ENCODE measurements around the gene ELMO1.

ELMO1 gene

DNA sequence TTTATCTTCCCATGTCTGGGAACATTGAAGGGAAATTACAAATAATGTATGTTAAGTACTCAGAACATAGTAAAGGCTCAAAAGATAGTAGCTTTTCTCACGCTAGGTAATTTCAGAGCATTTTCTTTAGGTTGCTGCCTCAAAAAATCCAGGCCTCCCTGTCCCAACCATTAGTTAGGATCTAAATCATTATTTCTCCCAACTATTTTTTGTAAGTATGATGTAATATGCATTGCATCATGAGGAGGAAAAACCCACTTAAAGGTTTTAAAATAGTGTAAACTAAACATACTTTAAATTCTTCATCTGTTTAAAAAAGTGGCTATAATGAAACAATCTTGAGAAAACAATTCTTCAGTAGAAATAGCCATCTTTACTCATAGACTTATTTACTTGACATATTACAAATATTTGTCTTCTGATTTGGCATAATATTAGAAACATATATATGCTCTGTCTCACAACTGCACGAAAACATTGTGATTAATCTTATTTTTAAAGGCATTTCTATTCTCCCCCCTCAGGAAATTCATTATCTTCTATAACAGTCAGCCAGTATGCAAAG is 329.3 kb downstream of the ELMO1 start:
- no peak for DNase-seq (ENCODE audit: low read depth)

DNA sequence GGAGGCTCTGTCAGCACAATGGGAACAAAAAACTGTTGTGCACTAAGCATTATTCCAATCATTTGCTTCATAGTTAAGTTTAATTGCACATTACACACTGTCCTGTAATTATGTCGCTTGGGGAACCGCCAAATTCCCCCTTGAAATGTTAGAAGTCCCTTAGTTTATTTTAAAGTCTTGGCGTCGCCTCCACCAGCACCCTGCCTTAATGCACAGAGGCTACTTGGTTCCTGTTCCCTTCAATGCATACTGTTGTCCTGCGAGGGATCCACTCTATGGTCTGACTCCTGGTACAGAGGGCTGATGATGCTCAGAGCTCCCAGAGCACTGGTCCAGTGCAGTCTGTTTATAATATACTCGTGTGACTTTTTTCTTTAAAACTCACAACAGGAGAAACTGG is 330.7 kb downstream of the ELMO1 start:
- DNase-seq (ENCODE audit: low read depth): no peak

DNA sequence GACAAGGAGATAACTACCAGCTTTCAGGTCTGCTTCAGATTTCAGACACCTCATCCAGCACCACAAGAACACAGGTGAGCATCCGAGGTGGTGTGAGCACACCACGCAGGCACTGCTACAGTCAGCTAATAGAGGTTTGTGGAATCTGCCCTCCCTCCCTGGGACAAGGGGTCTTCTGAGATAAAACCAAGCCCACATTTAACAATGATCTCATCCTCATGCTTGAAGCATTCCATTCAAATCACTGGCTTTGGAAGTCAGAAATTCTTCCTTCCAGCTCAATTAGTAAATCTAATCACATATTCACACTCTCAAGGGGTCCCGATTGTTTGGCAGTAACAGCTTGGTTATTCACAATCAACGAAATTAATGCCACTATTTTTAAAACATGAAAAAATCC is 331.4 kb downstream of the ELMO1 start:
- no peak for DNase-seq (ENCODE audit: low read depth)

DNA sequence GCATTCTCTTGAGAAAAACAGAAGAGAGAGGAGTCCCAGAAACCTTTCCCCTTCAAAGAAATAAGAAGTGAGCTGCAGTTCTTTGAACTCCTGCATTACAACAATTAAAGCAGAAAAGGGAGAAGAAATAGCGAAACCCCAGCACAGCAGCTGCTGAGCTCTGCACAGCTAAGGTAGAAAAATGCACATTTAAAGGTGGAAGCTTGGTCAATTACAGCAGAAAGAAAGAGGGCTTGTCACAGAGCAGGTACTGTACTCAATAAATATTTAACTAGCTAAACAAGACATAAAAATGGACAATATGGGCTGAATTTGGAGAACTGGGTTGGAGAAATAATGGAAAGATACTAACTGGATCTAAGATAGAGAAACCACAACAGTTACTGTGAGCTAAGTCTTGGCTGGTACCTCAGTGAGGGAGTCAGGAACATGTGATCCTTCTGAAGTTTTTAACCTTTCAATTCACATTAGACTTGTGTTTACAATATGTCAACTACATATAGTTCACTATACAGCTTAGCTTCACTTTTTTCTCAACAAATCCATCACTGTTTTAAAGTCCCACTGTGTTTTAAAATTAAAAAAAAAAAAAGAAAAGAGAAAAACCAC is 332.5 kb downstream of the ELMO1 start:
- no peak for DNase-seq (ENCODE audit: low read depth)

DNA sequence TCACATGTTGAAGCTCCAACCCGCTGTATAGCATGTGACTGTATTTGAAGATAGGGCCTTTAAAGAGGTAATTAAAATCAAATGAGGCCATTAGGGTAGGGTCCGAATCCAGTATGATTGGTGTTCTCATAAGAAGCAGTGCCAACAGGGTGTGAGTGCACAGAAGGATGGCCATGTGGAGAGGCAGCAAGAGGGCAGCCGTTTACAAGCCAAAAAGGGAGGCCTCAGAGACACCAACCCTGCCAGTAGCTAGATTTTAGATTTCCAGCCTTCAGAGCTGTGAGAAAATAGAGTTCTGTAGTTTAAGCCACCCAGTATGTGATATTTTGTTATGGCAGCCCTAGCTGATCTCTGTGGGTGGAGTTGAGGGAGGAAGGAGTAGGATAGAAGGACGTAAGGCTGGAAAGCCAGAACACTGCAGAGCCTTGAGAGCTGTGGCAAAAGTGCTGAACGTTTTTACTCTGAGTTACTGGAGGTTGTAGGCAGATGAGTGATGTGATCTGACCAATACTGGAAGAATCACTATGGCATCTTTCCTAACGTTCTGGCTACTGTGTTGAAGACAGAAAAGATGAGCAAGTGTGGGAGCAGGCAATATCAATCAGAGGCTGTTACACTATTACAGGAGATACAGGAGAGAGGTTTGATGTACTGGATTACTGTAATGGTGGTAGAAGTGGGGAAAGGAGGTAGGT is 334.9 kb downstream of the ELMO1 start:
- no peak for DNase-seq (ENCODE audit: low read depth)

DNA sequence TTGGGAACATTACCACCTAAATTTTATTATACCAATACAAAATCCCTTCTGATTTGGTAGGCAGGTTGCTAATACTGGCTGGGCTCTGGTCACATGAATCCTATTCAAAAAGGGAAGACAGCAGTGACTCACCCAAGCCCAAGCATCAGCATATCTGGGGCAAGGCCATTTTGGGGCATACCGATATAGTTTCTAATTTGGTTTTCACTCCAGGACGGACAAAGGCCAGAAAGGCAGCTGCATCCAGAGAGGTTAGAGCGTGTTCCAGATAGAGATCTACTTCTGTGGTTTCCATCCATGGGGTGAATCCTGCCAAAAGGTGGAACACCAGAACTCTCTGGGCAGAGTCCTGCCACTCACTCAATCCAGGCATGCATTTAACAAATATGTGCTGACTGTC is 335.8 kb downstream of the ELMO1 start:
- no peak for DNase-seq (ENCODE audit: low read depth)

DNA sequence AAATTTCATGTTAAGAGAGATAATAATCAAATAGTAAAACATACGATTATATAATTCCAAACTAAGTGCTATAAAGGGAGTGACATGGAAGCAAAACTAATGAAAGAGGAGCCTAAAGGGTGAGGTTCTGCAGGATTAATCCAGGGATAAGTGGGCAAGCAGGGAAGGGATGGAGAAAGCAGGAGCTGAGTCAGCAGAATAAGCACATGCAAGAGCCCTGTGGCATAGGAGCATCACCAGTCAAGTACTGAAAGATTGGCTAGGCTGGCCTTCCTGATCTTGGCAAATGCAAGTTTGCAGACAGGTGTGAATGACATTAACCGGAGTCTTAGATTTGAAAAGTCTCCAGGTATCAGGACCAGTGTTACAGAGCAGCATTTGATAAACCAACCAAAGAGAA is 336.4 kb downstream of the ELMO1 start:
- DNase-seq (ENCODE audit: low read depth): no peak

DNA sequence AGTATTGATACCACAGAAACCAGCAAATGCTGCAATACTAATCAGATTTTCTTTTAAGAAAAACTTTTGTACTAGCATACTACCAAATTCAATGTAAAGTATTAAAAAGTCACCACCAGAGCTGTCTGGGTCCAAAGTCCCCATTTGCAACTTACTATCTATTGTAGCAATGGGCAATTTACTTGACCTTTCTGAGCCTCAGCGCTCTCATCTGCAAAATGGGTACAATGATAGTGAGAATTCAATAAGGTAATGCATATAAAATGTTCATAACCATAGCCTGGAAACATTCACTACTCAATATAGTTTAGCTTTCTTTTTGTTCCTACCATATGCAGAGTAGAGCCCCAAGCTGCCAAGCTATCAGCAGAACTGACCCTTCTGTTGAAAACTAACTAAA is 337.2 kb downstream of the ELMO1 start:
- DNase-seq (ENCODE audit: low read depth): no peak

DNA sequence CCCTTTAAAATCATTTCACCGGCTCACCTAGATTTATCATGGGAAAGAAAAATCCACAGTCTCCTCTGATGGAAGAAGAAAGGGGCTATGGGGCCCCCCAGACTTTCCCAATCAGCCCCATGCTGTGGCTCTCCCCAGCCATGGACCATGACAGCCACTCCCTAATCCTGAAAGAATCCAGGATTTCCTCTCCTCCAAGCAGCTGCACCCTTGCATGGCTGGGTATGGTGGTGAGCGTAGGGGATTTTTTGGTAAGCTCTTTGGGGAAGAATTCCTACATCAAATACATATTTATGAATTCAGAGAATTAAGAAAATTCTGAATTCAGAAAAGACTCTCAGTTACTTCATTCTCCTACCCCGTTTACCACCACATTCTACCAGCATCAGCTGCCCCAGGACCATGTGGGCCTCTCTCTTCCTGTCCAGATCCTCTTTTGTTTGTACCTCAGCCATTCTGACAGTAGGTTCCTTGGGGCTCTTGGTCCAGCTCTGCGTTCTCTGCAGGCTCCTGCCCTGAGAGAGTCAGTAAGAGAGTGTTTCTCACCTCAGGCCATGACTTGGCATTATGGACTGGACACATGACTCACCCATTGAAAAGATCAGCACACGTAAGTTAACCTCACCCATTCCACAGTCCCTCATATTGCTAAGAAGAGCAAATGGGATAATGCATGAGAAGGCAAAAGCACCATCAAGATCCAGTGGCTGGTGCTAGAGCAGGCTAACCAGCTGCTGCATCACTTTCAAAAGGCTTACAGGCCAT is 337.8 kb downstream of the ELMO1 start:
- DNase-seq (ENCODE audit: low read depth): no peak

DNA sequence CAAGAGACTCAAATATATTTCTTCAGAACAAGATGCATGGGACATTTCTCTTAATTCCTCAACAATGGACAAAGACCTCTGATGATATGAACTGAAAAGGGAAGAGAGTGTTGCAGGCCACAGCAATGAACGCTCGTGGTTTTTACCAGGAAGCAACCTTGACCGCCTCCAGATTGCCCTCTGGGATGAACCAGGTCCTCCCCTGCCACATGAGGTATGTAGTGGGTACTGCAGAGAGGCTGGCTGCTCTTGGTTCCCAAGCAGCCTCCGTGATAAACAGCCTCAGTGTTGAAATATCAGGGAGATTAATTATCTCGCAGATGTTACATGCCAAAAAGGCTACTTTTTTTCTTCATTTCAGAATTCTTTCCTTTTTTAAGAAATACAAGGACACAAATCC is 338.8 kb downstream of the ELMO1 start:
- DNase-seq (ENCODE audit: low read depth): no peak

DNA sequence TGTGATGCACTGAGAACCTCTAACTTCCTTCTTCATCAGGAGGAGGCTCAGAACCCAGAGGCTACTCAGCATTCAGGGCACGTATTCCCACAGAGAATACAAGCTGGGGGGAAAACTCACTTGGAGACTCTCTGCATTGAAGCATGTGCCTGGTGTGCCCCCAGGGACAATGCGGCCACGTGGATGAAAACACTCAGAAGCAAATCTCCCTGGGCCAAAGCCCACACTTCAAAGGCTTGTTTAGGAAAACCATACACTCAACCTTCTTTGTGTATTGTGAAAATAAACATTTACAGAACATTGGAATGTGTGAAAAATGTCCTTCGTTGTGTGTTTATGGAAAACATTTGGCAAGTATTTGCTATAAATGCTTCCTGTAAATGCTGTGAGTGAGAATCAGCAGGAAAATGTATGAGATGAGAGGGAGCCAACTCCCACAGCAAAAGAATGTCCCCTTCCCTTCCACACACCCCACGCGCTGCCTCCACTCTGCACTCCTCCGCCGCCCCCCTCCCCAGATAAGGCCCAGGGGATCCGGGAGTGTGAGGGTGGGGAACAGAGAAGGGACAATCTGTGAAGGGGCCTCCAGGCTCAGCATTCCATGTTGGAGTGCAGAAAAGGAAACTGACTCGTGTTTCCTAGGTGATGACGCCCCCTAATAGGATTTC is 339.5 kb downstream of the ELMO1 start:
- no peak for DNase-seq (ENCODE audit: low read depth)

DNA sequence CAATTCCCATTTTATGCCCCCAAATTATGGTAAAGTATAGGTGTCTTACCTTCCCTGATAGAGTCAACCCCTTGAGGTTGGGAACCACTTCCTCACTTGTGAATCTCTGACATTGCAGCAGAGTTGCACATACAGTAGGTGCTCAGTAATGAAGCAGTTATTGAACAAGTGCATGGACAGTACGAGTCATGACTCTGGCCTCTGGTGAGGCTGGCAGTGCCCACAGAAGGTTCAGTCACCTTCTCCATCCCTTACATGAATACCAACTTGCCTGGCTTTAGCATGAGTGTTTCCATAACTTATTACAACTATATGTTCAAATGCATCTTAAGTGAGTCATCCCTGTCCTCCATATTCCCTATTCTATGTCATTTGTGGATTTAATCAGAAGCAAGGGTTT is 340.0 kb downstream of the ELMO1 start:
- DNase-seq (ENCODE audit: low read depth): no peak

DNA sequence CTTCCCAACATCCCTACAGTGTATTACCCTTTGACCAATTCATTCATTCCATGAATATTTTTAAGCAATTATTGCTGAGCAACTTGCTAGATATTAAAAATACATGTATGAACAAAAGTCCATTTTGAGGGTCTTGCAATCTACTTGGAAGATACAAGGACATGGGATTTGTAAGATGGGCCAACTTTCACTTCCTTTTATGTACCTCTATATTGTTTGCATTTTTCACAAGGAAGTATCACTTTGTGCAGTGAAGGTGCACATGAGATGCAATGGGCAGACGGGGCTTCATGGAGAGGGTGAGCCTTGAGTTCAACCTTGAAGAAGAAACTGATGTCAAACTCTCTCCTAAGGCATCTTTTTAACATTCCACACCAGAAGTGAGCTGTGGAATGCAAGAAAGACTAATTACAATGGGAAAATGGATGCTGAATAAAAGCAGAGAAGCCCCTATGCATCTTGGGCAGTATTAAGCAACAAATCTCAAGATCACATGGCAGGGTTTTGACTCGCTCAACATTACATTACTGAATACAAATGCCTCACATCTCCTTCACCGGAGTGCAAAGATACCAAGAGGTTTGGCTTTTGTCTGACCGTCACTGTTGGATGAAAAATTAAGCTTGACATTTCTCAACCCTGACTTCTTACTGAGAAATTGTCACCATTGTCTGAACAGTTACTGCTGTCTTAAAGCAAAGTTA is 341.5 kb downstream of the ELMO1 start:
- DNase-seq (ENCODE audit: low read depth): no peak

DNA sequence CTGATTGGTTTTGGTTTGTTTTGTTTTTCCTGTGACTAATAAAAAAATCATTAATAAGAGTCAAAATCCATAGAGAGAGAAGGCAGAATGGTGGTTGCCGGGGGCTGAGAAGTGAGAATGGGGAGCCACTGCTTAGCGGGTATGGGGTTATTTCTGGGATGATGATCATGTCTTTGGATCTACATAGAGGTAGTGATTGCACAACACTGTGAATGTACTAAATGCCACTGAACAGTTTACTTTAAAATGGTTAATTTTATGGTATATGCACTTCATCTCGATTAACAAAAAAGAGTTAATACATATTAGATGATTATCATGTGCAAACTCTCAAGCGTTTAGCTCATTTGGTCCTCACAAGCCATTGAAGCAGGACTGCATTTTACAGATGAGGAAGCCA is 342.9 kb downstream of the ELMO1 start:
- no peak for DNase-seq (ENCODE audit: low read depth)

DNA sequence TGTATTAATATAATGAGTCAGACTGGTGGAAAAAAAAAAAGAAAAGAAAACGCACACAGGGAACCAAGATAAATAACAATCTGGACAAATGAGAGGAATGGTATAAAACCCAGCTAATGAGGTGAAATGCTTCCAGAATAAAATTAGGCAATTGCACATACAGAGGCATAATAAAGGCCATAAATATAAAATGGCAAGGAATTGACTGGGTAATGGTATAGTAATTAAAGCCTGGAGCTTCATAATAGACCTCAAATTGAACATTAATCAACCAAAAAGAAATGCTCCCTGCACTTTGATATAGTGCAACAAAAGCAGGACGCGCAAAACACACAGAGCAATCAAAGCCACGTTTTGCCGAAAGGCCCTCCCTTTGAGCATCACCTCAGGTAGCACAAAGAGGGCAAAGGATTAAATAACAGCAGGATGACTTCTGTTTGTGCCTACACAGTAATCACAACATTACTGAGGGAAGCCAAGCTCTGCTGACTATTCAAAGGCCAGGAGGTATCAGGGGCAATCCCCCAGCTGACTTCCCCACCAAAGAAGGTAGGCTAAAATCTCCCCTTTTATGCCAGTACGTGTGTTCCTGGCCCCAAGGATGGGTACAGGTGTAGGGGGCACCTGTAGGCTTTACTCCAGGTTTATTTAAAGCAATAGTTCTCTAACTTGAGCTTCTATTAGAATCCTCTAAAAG is 343.7 kb downstream of the ELMO1 start:
- no peak for DNase-seq (ENCODE audit: low read depth)

DNA sequence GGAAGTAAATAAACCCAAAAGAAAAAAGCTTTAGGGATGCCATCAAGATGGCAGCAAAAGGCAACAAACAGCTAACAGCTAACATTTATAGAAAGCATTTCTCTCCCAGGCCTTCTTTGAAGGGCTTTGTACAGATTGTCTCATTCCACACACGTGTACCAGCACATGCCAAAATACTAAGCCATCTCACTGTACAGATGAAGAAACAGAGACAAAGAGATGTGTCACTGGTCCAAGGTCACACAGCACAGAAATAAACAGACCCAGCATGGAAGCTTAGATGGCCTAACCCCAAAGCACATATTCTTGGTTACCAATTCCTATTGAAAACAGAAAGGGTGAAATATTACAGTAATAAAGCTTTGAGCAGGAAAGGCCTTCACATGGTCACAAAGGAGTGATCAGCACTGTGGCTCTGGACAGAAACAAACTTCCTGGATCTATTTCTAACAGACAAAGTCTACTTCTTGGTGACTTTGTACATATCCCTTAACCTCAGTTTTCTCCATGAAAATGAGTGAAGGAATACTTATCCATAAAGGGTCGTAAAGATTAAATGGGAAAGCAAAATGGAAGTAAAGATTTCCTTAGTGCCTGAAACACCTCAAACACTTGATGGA is 346.0 kb downstream of the ELMO1 start:
- DNase-seq (ENCODE audit: low read depth): no peak

DNA sequence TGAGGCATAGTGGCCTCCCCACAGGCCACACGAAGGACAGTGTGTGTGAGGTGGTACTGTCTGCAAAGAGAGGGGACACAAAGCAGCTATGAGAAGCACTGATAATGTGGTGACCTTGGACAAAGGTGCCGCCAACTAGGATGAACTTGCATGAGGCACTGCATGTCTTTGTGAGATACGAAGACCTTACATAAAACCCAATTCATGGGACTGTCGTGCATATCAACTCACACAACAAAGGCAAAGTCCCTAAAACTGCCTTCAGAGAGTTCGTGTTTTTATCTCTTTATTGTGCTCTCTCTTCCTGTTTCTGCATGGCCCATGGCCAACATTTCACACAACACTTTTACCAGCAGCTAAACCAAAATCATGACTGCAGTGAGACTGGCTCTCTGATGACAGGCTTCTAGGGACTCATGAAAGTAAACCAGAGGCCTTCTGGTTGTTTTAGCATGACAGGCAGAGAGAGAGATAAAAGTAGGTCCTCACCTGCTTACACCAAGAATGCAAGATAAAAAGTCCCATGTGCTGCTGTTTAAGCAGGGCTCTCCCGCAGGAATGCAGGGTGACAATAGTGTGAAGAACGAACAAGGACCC is 347.8 kb downstream of the ELMO1 start:
- DNase-seq (ENCODE audit: low read depth): no peak

DNA sequence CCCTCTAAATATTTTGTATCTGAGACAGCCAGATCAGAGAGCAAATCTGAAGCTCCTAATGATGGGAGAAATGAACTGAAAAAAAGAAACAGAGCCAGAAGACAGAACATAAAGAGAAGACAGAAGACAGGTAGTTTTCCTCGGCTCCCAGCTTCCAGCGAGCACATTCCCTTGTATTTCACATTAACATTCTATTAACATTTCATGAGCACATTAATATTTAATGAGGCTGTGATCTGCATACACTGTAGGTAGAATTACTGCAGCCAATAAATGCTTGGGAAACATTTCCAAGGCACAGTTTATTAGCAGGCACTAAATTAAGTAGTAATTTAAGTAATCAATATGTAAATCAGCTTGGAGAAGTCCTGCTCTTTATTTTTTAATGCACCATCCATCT is 349.9 kb downstream of the ELMO1 start:
- no peak for DNase-seq (ENCODE audit: low read depth)

DNA sequence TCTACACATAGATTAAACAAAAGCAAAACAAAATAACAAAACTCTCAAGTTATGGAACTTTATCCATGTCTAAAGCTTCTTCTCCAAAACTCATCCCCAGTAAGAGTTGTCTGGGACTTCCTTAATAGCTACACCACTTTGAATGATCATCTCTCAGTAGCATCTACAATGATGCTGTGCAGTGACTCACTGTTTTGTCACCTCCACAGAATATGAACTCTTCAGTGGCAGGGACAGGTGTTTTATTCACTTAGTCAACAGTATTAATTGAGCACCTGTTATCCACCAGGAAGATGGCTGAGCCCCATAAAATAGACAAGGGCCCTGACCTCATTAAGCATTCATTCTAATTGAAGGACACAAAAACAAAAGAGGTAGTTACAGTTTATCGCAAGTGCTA is 350.7 kb downstream of the ELMO1 start:
- DNase-seq (ENCODE audit: low read depth): no peak

DNA sequence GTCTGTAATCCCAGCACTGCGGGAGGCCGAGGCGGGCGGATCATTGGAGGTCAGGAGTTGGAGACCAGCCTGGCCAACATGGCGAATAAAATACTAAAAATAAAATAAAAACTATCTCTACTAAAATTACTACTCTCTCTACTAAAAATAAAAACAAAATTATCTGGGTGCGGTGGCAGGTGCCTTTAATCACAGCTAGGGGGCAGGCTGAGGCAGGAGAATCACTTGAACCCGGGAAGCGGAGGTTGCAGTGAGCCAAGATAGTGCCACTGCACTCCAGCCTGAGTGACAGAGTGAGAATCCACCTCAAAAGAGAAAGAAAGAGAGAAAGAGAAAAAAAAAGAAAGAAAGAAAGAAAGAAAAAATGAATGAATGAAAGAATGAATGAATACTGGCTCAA is 351.4 kb downstream of the ELMO1 start:
- DNase-seq (ENCODE audit: low read depth): no peak

DNA sequence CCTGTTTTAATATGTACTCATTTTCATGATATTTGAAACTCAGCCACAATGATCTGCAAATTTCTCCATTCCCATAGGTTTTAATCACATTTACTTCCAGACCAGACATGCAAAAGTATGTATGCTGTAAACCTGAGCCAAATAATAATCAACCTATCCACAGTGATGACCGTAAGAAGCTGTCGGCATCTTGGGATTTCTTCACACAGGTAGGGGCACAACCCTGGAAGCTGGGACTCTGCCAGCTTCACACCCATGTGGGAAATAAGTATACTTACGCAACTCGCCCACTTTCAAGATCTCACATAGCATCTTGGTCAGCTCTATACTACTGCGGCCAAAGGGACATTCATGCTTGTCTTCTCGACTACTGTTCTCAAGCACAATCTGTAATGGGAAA is 352.3 kb downstream of the ELMO1 start:
- no peak for DNase-seq (ENCODE audit: low read depth)

Data from stimulated activated CD8-positive, alpha-beta memory T cell treated with anti-CD3 and anti-CD28 coated beads, Interleukin-4, amount 100 ng/mL, for 24 hours (primary cell).